Peyer's patch (tissue), 4 donors: ENCODE data around the gene ADAMTS2.

Experiments
- CTCF ChIP-seq, 6 experiments: fragments of 450-650 bp in 4 of 6; fragments of 200-600 bp in 2 of 6; sonication (generic) in 1 of 6; IDR thresholded peaks; one replicate each; pipeline ENCODE4 v1.5.1; 2017 to 2019; ENCODE audit warnings: antibody characterized with exemption in 6 of 6, mild to moderate bottlenecking in 3 of 6, moderate library complexity in 1 of 6
- POLR2A ChIP-seq, 2 donors: fragments of 450-650 bp; IDR thresholded peaks; one replicate each; pipeline ENCODE4 v1.5.1; 2017; ENCODE audit warnings: antibody characterized with exemption in 2 of 2, mild to moderate bottlenecking in 2 of 2, moderate library complexity in 2 of 2

GRCh38 chr5:179194201-179194910 is 150.9 kb downstream of the ADAMTS2 start:
- TF ChIP-seq CTCF (IDR thresholded peaks at IDR 0.05) = no peak
- no peak for TF ChIP-seq POLR2A (IDR thresholded peaks at IDR 0.05)
